ENCODE results near the gene ZNF664. TPM values are rescaled to one million over a fixed set of nuclear protein-coding genes. Genes with fewer than 3 reads are reported as not detected.

ZNF664 gene
- total and polyA plus RNA-seq, 2 of the 4 experiments (the other 2 are of a cell fraction), result 29.9 to 32.6 TPM

GRCh38 chr12:123934829-123935228 lies 38.2 kb upstream of the ZNF664 start:
- Histone ChIP-seq H3K36me3 (ENCODE audit: control insufficient read depth, insufficient read depth, low read length) (peaks cover 23% of the 10 kb centered on the region; the same call in 1 of the 2 replicates), H3K4me2 (ENCODE audit: low read depth, low read length) (no peak overlapping the region), H2AFZ (replicated peaks; ENCODE audit: low read length, poor library complexity) (no peak overlapping the region), H2AK5ac (ENCODE audit: low read depth, low read length) (no peak overlapping the region), H3K18ac (ENCODE audit: low read depth, low read length) (no peak overlapping the region), H3K4ac (ENCODE audit: low read depth, low read length) (no peak overlapping the region), H3K56ac (ENCODE audit: extremely low read depth, insufficient read depth, low read length) (no peak overlapping the region), H4K91ac (ENCODE audit: insufficient read depth, low read depth, low read length) (no peak overlapping the region), H3K27me3 (ENCODE audit: control insufficient read depth, insufficient read depth, low read length) (no peaks in the 10 kb centered on the region), H3K4me3 (ENCODE audit: insufficient read depth, low read depth, low read length) (no peak overlapping the region), H4K8ac (ENCODE audit: low read depth in 2 of 2, low read length in 2 of 2) (no peak overlapping the region), H2BK15ac (ENCODE audit: low read depth, low read length) (no peak overlapping the region), H3K79me1 (ENCODE audit: low read depth in 1 of 2, low read length in 2 of 2) (peaks cover 0 to 6% of the 10 kb centered on the region in 2 experiments; a peak in 1 of 4 replicates), H3K14ac (replicated peaks; ENCODE audit: low read depth, low read length) (no peak overlapping the region), H4K5ac (ENCODE audit: low read depth, low read length) (no peak overlapping the region), H4K20me1 (ENCODE audit: insufficient read depth, low read length) (no peaks in the 10 kb centered on the region), H2BK5ac (ENCODE audit: low read depth, low read length, poor library complexity, severe bottlenecking) (no peak overlapping the region), H2AK9ac (replicated peaks; ENCODE audit: low read depth, low read length, poor library complexity) (no peak overlapping the region), H3K27ac (ENCODE audit: insufficient read depth, low read length) (no peak overlapping the region), H3K23ac (ENCODE audit: low read depth, low read length) (no peak overlapping the region), H3K4me1 (ENCODE audit: control insufficient read depth, insufficient read depth, low read length) (peaks cover 6% of the 10 kb centered on the region), H3K9me1 (ENCODE audit: insufficient read depth, low read length) (peaks cover 6% of the 10 kb centered on the region; the same call in 1 of the 2 replicates), H2BK120ac (ENCODE audit: low read depth, low read length) (no peak overlapping the region), H3K9me3 (ENCODE audit: control insufficient read depth, insufficient read depth, low read length) (no peaks in the 10 kb centered on the region; the same call in 1 of the 2 replicates), H3K9ac (ENCODE audit: low read depth, low read length) (no peak overlapping the region), H2BK20ac (ENCODE audit: low read depth, low read length) (no peak overlapping the region)
- TF ChIP-seq RAD21 (IDR thresholded peaks at IDR 0.05; ENCODE audit: low read length) (no peak), SMC3 (IDR thresholded peaks at IDR 0.05; ENCODE audit: low read depth, low read length) (no peak), MAFK (IDR thresholded peaks at IDR 0.05; ENCODE audit: low read depth, low read length) (no peak), CTCF (conservative IDR thresholded peaks at IDR 0.05; ENCODE audit: low read depth, low read length) (no peak), POLR2A (IDR thresholded peaks at IDR 0.05; ENCODE audit: low read depth, low read length) (no peak), CEBPB (IDR thresholded peaks at IDR 0.05; ENCODE audit: low read depth, low read length) (0 out of 2 replicates have a peak, but pooled peaks have one; percentile 11), NFE2L2 (IDR thresholded peaks at IDR 0.05; ENCODE audit: low read depth, low read length) (no peak), MAZ (IDR thresholded peaks at IDR 0.05; ENCODE audit: borderline replicate concordance, low read depth, low read length) (no peak)
- in situ Hi-C loops (cut with MboI; ENCODE audit: low sequenced_read_pairs) (no loop called here), dilution Hi-C loops (cut with HindIII; ENCODE audit: low sequenced_read_pairs, unreplicated experiment) (no loop called here), intact Hi-C loops (cut with micrococcal nuclease) (no loop called here)
- DNase-seq (peak; percentile 28), ATAC-seq (ENCODE audit: low read depth) (no peak; the same call in 1 of the 2 replicates)
- no TSS peak for BruUV-seq (replicated peaks)
- ChIA-PET CTCF (no interaction called here), POLR2A (ENCODE audit: unreplicated experiment) (no interaction called here)
- 67% methylated on average over 4 of the region's 9 CpGs; no CpG with 5 or more reads in 1 of the 2 experiments for WGBS, 2 experiments (ENCODE audit: extremely low coverage in 2 of 2, insufficient read length in 1 of 2)

Data from IMR-90 (cell line).